NCI-H2081 (cell line): ENCODE data around the gene PROKR1.
A peak's percentile ranks its signal among the peaks of the same experiment; 100 is the strongest.
"Not testable (repeated sequence)": the region's sequence is repeated elsewhere in the genome, so short reads cannot be mapped to it uniquely, and the experiment has no call there.

Source experiments
- DNase-seq, 2 experiments: peaks; one replicate each; lab custom pipeline; 2025; lab: John Stamatoyannopoulos, UW

The PROKR1 gene

DNA sequence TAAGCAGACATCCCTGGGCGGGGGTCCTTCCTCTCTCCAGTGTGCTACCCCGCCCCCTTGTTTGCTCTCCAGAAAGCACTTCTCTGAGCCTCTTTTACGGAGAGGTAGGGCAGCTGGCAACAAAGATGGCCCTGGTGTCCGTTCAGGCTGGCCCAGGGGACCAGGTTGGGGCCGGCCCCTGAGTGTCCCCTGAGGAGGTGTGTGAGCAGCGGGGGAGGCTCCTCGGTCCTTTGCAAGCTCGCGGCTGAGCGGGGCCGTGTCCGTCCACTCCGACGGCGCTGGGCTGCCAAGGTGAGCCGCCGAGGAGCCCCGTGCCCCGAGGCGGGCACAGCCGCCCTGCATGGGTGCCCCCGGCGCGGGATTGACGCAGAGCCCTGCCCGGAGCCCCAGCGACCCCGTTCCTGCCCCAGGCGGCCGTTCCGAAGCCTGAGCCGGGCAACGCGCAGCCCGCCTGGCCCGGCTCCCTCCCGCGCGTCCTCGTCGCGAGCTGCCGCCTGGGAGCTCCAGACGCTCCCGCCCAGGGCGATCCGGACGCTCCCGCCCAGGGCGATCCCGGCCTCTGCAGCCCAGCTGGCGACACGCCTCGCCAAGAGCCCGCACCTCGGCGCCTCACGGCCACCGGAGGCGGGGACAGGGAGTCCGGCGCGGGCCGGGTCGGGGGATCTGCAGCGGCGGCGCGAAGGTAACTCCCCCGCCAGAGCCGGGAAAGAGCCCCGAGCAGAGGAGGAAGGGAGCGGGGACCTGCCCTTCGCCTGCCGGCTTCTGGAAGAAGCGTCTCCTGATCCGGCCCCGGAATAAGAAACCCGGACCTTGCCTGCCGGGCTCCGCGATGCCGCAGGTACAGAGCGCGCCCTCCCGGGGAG, at the start of gene PROKR1:
TSS of gene PROKR1 (plus strand) at position 569 of the 863 bp plus-strand sequence. CDS start 2,243 bp downstream, outside the sequence.
- peak; percentile 1 to 45 for DNase-seq

DNA sequence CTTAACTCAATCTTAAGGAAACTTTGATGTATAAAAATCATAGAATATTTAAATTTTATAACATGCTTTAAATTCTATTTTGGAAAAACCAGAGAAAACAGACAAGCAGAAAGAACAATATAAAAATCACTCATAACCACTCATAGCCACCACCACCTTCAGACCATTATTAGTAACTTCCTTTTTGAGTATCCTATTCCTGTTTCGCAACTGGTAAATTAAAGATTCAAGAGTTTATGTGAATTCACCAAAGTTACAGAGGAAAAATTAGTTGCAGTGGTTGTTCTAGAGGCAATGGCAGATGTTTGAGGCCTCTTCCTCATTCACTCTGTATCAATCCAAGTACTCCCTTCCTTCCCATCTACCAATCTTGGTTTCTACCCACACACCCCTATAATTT, 49.3 kb upstream of the PROKR1 start:
- DNase-seq: no peak

DNA sequence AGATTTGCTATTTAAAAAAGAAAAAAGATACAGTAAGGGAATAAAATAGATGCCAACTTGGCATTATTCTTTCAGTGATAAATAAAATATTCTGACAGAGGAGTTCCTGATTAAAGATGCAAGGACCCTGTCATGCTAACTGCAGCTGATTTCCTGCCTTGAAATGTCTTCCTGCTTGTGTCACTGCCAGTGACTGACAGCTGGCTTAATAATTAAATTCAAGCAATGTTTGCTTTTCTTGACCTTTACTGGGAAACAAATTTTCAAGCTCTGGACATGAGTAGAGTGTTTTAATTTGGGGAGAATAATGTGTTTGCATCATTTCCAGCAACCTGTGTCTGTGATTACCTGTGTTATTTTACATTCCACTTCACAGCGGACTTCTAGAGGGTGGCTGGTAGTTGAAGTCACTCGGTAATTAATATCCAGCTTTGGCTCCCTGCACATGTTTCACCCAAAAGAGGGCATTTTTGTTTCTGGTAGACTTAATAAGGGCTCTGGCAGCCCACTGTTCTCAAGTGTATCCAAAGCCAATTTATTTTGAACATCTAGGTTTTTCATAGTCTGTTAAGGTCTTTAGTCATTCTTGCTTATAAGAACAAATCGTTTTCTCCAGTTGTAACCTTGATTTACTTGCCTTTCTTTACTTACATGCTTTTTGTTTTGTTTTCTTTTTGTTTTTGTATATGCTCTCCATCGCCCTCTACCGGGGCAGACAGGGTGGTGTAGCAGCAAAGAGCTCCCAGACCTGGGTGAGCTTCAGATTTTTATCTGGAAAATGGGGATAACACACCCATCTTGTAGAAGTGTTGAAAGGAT, 48.5 kb upstream of the PROKR1 start:
- peak in 1 of 2 experiments; percentile 8 for DNase-seq

DNA sequence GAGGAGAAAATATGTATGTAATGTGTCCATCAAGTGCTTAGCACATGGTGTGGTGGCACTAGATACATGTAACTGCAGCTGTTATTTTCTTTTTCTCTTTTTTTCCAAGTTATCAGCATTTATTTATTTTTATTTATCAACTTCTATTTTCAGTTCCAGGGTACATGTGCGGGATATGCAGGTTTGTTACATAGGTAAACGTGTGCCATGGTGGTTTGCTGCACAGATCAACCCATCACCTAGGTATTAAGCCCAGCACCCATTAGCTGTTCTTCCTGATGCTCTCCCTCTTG, 47.9 kb upstream of the PROKR1 start:
- DNase-seq: not testable (repeated sequence)

DNA sequence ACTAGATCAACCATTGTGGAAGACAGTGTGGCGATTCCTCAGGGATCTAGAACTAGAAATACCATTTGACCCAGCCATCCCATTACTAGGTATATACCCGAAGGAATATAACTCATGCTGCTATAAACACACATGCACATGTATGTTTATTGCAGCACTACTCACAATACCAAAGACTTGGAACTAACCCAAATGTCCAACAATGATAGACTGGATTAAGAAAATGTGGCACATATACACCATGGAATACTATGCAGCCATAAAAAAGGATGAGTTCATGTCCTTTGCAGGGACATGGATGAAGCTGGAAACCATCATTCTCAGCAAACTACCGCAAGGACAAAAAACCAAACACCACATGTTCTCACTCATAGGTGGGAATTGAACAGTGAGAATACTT, 42.9 kb upstream of the PROKR1 start:
- not testable (repeated sequence) for DNase-seq

DNA sequence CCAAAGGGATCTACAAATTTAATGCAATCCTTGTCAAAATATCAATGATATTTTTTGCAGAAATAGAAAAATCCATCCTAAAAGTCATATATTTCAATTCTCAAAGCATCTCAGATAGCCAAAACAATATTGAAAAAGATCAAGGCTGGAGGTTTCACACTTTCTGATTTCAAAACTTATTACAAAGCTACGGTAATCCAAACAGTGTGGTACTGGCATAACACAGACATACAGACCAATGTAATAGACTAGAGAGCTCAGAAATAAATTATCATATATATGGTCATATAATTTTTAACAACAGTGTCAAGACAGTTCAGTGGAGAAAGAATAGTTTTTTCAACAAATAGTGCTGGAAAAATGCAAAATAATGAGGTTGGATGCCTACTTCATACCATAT, 40.3 kb upstream of the PROKR1 start:
- DNase-seq: no peak

DNA sequence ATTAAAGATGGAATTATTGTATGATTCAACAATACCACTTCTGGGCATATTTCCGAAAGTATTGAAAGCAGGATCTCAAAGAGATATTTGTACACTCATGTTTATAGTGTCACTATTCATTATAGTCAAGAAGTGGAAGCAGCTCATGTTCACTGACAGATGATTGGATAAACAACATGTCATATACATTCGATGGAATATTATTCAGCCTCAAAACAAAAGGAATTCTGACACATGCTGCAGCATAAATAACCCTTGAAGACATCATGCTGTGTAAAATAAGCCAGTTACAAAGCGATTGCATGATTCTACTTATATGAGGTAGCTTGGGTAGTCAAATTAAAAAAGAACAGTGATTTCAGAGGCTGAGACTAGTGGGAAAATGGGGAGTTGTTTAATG, 39.3 kb upstream of the PROKR1 start:
- no peak for DNase-seq

DNA sequence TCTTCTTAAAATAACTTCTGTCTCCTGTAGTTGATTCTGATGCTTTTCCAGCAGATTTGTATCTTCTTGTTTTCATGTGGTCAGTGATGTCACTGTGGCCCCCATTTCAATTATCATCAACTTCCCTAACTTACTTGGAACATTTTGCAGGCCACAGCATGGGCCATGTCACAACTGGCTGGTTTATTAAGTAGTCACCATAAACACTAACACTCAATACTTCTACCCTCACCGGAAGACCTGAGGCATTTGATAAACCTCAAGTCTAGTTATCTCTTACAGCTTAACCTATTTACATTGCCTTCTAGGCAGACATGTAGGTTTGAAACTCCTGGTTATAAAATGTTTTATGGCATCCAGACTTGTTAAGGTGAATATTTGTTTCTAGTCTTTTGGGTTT, 37.4 kb upstream of the PROKR1 start:
- no peak for DNase-seq

DNA sequence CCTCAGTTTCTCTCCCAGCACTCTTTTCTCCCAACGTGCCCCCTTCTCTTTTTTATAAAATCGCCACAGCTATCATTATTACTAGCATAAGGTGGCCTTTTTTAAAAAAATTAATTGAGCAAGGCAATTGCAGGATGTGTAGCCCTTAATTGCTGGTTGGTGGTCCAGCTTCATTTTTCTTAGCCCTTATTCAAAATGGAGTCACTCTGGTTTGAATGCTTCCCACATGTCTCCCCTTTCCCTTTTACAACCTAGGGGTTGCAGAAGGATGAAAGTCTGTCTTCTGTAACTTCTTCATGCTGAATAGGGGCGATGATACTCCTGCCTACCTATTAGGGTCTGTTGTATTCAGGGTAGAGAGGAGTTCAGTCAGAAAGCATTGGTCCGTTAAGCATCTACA, 36.6 kb upstream of the PROKR1 start:
- no peak for DNase-seq

DNA sequence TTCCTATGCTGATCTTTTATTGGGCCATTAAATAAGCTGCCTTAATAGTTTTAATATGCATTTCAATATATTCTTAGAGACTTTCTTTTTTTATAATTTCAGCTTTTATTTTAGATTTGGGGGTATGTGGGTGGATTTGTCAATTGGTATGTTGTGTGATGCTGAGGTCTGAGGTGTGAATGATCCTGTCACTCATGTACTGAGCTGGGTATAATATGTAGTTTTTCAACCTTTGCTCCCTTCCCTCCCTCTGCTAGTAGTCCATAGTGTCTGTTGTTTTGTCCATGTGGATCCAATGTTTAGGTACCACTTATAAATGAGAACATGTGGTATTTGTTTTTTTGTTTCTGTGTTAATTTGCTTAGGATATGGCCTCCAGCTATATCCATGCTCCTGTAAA, 35.5 kb upstream of the PROKR1 start:
- DNase-seq: no peak

DNA sequence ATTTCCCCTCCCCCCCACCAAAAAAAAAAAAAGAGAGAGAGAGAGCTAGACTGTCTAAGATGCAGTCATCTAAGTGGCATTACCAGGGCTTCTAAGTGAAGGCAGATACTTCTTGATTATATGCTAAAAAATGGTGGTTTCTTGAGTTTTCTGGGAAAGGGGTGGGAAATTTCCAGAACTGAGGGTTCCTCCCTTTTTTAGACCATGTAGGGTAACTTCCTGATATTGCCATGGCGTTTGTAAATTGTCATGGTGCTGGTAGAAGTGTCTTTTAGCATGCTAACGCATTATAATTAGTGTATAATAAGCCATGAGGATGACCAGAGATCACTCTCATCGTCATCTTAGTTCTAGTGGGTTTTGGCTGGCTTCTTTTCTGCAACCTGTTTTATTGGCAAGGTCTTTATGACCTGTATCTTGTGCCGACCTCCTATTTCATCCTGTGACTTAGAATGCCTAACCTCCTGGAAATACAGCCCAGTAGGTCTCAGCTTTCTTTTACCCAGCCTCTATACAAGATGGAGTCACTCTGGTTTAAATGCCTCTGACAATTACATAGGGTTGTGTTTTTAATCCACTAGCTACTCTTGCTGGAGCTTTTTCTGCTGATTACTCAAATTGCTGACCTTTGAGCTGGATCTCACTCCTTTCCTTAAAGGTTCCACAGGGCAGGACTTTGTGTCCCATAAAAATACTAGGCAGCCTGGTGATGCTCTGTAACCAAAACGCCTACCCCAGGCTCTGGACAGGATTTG, 30.4 kb upstream of the PROKR1 start:
- no peak for DNase-seq

DNA sequence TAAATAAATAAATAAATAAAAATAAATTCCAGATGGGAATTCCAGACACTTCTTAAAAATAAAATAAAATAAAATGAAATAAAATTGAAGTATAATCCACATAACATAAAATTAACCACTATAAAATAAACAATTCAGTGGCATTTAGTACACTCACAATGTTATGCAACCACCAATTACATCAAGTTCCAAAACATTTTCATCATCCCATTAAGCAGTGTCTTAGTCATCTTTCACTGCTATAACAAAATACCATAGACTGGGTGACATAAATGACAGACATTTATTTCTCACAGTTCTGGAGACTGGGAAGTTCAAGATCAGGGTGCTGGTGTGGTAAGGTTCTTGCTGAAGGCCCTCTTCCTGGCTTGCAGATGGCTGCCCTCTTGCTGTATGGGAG, 22.6 kb upstream of the PROKR1 start:
- no peak for DNase-seq

DNA sequence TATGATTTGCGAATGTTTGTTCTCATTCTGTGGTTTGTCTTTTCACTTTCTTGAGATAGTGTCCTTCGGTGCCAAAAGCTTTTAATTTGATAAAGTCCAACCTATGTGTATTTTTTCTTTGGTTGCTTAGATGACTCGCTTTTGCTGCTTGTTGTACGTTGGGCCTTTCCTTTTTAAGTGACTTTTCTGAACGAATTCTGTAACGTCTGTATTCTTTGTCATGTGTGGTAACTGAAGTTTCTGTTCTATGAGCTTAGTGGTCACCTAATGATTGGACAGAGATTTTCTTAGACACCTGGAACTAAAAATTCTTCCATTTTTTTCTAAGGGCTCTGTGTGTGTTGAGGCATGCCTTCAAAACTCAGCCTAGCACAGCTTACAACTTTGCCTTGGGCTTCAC, 19.6 kb upstream of the PROKR1 start:
- no peak for DNase-seq

DNA sequence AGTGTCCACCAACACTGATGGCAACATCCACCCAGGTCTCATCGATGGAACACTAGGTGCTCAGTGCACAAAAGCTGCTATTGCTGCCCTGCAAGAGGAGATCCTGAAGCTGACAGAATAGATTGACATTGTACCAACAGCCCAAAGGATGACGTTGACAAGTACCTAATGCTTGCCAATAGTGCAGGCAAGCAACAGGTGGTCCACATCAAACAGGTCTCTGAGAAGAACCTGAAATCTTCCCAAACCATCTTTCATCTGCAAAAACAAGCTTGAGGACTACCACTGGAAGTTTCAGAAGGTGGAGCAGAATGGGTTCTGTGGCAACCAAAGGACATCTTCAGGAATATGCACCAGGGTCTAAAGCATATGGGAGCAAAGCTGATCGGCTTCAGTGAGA, 15.8 kb upstream of the PROKR1 start:
- DNase-seq: no peak

DNA sequence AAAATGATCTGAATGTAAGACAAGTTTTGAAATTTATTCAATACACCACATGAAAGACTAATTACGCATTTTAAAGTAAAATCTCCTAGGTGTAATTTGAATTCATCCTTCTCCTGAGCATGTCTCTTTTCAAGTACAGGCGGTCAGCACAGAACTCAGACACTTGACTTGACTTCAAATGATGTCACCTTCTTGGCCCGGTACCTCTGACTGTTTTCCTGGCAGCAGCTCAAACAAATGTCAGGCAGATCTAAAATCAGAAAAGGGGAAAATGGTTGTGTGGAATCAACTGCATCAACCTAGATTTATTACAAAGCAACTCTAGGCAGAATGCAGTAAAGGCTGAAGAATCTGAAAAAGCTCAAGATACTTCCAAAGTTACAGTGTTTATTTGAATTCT, 11.4 kb upstream of the PROKR1 start:
- no peak for DNase-seq

DNA sequence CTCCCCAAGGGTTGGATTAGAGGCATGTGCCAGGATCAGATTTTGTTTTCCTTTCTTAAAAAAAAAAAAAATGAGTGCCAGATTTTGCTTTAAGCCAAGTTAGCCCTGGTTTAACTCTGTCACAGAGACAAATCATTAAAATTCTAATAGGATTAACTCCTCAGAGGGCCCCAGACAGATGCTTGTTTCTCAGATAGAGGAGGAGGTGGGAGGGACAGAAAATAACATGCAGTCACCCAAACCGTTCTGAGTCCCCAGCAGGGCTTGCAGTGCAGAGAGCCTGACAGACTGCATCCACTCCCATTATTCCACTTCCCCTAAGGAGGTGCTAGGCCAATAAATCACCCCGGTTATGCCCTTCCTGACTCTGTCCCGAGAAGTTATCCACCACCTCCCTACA, 6.3 kb upstream of the PROKR1 start:
- DNase-seq: no peak

DNA sequence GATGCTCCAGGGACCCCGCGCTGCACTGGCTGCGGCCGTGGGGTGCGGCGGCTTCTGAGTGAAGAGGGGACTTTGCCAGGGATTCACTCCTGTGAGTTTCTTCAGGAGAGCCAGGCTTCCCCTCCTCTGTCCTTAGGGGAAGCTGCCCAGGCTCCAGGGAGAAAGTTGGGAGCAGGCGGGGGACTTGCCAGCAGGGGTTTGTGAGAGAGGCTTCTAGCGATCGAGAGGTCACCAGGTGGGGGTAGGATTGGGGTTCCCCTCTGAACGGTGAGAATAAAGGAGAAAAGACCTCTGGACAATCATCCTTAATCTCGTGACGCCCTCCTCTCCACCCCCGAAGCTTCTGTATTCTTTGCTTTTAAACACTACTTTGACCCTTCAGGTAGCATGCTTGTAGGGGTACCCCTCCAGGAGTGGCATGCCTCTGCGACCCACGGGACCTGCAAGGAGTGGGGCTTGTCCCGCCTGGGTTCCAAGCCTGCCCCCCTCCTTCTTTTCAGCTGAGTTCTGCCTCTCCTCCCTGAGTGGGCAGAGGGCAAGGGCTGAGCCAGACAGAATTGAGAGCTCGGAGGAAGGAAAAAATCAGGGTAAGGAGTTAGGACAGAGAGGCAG, 601 bp downstream of the PROKR1 start:
- no peak for DNase-seq

DNA sequence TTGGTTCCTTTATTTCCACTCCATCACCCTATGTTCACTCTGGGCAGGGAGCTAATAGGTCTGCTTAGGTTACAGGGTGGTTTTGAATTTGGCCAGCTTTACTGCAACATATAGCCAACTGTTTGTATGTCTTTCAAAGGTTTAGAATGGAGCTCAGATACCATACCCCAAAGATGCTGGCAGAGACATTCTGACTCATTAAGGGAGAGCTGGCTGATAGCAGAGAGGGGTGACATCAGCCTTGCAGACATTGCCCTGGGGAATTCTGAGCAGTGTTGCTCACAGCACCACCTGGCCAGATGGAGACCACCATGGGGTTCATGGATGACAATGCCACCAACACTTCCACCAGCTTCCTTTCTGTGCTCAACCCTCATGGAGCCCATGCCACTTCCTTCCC, 2.1 kb downstream of the PROKR1 start:
- no peak for DNase-seq

DNA sequence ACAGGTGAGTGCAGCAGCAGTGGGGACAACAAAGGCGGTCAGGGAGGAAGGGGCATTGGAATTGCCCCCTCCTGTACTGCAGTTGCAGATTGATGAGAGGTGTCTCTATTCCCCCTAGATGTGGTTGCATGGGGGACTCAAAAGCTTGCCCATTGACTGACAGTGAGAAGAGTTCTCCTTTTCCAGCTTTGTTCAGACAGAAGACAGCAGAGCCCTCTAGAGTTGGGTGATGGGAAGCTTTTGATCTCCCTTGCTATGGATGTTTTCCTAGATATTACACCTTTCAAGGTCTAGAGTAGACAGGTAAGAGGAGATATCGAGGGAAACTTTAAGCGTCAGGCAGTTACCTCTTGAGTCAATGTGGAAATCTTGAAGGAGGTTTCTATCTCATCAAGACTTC, 2.9 kb downstream of the PROKR1 start:
- DNase-seq: no peak

DNA sequence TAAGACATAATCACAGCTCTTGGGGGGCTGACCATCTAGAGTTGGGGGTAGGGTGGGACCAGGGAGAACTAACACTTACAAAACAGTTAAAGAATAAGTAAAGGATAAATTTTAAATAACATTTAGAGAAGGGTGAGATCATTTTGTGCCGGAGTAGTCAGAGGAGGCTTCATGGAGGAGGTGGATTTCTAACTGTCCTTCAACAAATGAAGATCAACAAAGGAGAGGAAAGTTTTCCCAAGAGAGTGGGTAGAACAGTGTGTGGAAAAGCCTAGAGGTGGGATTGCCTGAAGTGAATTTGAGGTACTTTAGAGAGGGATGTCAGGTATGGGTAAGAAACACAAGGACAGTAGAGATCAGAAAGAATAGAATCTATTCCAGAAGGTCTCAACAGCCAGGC, 7.3 kb downstream of the PROKR1 start:
- DNase-seq: no peak

DNA sequence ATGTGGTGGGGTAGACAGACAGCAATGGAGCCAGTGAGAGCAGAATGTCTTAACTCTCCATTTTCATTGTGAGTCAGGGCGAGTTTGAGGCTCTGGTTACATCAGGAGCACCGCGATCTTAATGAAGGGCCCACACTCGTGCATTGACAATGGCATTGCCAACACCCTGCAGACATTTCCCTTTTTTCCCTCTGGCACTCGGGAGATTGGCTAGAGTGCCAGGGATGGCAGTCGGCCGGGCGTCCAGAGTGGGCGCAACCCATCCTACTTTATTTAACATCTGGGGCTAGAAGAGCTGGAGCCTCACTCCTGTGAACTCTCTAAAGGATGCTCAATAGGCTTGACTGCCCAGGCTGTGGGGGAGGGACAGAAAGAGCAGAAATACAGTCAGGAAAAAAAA, 9.7 kb downstream of the PROKR1 start:
- no peak for DNase-seq

DNA sequence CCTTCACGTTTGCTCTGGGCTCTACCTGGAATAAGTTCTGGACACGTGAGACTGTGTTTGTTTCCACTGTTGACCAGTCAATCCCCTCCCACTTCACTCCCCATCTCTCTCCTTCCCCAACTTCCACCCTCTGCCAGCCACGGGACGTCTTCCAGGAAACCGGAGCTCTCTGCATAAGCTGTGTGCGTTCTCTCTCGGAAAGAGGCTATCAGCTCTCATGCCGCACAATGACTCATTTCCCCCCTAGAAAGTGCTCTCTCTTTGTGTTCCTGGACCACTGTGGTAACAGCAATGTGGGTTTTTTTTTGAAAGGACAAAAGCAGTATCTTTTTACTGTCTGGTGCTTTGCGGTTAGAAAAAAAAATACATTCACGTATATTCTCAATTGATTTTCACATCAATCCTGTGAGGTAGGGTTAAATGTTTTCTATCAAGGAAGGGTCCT, 10.2 kb downstream of the PROKR1 start:
- DNase-seq: no peak
